ES-I3 (cell line): ENCODE measurements around the gene LHPP.
"Not testable (repeated sequence)": the region's sequence is repeated elsewhere in the genome, so short reads cannot be mapped to it uniquely, and the experiment has no call there.

Experiments
- H3K36me3 ChIP-seq: 2 replicates; pipeline ENCODE4 v1.6.1; 2013; ENCODE audit warnings: mild to moderate bottlenecking, low read length, control low read depth, moderate library complexity; ENCODE audit not compliant: insufficient read depth
- H3K4me1 ChIP-seq: 2 replicates; pipeline ENCODE4 v1.6.1; 2013; ENCODE audit warnings: mild to moderate bottlenecking, control low read depth, low read length; ENCODE audit not compliant: insufficient read depth
- H3K9ac ChIP-seq: 2 replicates; pipeline ENCODE4 v1.6.1; 2013; ENCODE audit warnings: low read depth, mild to moderate bottlenecking, low read length, moderate library complexity
- H3K9me3 ChIP-seq: 2 replicates; pipeline ENCODE4 v1.6.1; 2013; ENCODE audit warnings: mild to moderate bottlenecking, low read length, moderate library complexity; ENCODE audit not compliant: control insufficient read depth, insufficient read depth

Gene LHPP

DNA sequence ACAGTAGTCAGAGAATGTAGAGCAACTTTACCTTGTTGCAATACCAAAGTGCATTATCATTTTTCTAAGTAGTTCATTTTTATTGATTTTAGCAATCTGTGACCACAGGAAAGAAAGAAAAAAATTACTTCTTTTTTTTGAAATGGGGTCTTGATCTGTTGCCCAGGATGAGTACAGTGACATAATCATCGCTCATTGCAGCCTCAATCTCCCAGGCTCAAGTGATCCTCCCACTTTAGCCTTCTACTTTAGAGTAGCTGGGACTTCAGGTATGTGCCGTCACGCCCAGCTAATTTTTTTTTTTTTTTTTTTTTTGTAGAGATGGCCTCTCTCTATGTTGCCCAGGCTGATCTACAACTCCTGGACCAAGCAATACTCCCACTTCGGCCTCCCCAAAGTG lies 31.5 kb upstream of the LHPP start:
- H3K36me3 ChIP-seq = no peaks in the 10 kb centered on the region

DNA sequence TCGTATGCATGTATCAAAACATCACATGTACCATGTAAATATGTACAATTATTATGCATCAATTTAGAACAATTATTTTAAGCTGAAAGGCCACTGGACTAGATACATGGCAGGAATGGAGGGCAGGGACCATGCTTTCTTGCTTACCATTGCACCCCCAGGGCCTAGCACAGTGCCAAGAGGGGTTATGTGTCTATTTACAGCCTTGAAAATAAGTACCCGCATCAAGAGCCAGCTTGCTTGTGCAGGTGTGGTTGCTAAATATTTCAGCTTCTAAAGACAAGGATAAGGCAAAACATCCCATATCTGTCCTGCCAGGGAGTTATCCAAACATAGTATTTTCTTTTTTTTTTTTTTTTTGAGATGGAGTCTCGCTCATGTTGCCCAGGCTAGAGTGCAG lies 28.2 kb upstream of the LHPP start:
- no peaks in the 10 kb centered on the region for H3K9me3 ChIP-seq
- H3K36me3 ChIP-seq = no peaks in the 10 kb centered on the region
- H3K4me1 ChIP-seq = peaks cover 13% of the 10 kb centered on the region

More for the DNA sequence above, 31.5 kb upstream of the LHPP start:
- Histone ChIP-seq H3K9ac (no peak overlapping the region), H3K4me1 (peaks cover 8% of the 10 kb centered on the region; the same call in 1 of the 2 replicates), H3K9me3 (no peaks in the 10 kb centered on the region)

DNA sequence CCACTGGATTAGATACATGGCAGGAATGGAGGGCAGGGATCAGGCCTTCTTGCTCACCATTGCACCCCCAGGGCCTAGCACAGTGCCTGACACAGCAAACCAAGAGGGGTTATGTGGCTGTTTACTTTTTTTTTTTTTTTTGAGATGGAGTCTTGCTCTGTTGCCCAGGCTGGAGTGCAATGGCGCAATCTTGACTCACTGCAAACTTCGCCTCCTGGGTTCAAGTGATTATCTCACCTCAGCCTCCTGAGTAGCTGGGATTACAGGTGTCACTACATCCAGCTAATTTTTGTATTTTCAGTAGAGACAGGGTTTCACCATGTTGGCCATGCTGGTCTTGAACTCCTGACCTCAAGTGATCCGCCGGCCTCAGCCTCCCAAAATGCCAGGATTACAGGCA lies 25.9 kb upstream of the LHPP start:
- not testable (repeated sequence) for H3K9me3 ChIP-seq, H3K9ac ChIP-seq, H3K36me3 ChIP-seq, H3K4me1 ChIP-seq

More for the DNA sequence above, 28.2 kb upstream of the LHPP start:
- no peak overlapping the region for H3K9ac ChIP-seq

DNA sequence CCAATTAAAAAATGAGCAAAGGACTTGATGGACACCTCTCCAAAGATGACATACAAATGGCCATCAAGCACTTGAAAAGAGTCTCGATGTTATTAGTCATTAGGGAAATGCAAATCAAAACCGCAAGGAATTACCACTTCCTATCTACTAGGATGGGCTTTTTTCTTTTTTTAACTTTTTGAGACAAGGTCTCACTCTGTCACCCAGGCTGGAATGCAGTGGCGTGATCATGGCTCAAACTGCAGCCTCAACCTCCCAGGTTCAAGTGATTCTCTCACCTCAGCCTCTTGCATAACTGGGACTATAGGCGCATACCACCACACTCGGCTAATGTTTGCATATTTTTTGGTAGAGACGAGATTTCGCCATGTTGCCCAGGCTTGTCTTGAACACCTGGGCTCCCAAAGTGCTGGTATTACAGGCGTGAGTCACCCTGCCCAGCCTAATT lies 25.4 kb upstream of the LHPP start:
- Histone ChIP-seq H3K4me1 (peaks cover 4% of the 10 kb centered on the region; the same call in 1 of the 2 replicates), H3K36me3 (no peaks in the 10 kb centered on the region), H3K9ac (no peak overlapping the region), H3K9me3 (no peaks in the 10 kb centered on the region)

DNA sequence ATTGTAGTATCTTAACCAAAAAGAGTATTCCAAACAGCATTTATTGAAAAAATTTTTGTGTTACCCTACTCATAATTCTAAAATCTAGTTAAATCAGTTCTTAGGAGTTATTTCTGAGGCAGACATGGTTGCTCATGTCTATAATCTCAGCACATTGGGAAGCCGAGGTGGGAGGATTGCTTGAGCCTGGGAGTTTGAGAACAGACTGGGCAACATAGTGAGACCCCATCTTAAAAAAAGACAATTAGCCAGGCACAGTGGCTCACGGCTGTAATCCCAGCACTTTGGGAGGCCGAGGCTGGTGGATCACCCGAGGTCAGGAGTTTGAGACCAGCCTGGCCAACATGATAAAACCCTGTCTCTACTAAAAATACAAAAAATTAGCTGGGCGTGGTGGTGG lies 19.9 kb upstream of the LHPP start:
- H3K4me1 ChIP-seq, H3K9ac ChIP-seq, H3K9me3 ChIP-seq, H3K36me3 ChIP-seq: not testable (repeated sequence)

DNA sequence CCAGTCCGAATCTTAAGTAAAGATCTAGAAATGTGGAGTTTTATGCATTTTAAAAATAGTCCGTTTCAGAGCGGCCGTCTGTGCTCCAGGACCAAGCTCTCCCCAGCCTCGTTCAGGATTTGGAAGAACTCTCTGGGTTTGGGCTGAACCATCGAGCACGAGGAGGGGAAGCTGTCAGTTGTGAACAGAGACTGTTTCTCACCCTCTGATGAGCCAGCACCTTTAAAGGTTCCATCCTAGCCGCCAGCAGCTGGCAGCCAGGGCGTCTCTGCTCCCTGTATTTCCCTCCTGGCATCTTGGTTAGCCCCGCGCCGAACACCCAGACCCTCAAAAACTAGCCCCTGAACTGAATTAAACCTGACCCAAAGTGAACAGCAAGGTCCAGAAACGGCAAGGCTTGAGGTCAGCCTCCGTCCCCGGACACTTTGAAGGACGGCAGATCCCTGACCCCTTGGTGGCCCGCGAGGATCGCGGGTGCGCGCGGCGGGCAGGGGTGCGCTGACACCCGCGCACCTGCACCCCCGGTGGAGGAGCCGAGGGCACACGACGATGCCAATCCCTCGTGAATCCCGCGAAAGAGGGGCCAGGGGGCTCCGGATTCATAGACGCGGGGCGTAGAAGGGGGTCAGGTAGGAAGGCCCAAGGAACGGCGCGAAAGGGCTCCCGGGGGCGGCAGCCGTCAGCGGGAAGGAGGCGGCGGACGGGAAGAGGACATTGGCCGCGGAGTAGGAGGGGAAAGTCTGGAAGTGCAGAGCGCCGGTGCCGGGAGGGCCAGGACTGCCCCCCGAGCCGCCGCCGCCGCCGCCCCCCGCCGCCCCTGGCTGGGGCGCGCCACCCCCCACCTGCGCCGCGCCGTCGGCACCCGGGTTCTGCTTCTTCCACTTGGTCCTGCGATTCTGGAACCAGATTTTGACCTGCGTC lies 14.5 kb upstream of the LHPP start:
- Histone ChIP-seq H3K4me1 (peaks cover 9% of the 10 kb centered on the region), H3K36me3 (no peaks in the 10 kb centered on the region), H3K9me3 (no peaks in the 10 kb centered on the region), H3K9ac (peak overlapping the region; percentile 57; the same call in 1 of the 2 replicates)

DNA sequence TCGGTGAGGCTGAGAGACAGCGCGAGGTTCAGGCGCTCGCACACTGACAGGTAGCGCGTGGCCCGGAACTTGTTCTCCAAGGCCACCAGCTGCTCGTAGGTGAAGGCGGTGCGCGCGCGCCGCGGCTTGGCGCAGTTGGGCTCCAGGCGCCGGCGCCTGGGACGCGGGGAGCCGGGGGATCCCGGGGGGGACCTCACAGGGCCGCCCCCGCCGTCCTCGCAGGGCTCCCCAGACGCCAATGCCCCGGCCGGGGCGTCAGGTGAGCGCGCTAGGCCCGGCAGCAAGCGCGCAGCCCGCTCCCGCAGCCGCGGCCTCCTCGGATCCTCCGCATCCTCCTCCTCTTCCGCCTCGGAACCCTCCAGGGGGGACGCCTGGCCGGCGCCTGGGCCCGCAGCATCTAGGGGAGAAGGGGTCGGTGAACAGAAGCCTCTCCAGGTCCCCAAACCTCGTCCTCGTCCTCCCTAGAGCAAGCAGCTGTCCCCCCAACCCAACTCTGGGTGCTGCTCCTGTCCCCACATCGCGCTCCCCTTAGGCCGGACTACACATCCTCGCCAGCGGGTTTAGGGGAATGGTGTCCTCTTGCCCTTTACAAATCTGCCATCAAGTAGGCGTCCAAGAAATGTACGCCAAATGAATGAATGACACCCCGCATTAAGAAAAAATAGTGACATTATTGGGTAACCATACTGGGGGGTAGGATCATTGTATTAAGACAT lies 13.7 kb upstream of the LHPP start:
- no peaks in the 10 kb centered on the region for H3K36me3 ChIP-seq
- H3K4me1 ChIP-seq = peaks cover 12% of the 10 kb centered on the region
- peak overlapping the region; percentile 57; the same call in 1 of the 2 replicates for H3K9ac ChIP-seq
- H3K9me3 ChIP-seq = no peaks in the 10 kb centered on the region

DNA sequence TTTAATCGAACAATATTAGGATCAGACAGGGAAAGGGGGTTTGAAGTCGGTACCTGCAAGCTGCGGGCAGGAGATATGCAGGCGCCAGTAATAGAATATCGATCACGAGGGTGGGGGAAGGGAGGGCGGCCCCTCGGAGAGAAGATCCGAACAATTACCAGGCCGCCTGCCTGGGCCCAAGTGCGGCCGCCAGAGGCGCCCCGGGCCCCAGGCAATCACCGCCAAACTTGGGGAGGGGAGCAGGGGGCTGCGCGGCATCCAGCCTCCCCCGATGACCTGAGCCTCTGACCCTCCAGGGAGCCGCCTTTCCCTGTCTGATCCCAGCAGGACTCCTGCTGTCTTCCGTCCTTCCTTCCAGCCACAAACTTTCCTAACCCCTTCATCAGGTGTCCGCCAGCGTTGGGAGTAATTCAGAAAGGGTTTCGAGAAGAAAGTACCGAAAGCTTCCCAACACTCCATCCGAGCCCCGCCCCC lies 12.9 kb upstream of the LHPP start:
- Histone ChIP-seq H3K9me3 (no peaks in the 10 kb centered on the region), H3K4me1 (peaks cover 17% of the 10 kb centered on the region), H3K9ac (peak overlapping the region; percentile 57; the same call in 1 of the 2 replicates), H3K36me3 (no peaks in the 10 kb centered on the region)

DNA sequence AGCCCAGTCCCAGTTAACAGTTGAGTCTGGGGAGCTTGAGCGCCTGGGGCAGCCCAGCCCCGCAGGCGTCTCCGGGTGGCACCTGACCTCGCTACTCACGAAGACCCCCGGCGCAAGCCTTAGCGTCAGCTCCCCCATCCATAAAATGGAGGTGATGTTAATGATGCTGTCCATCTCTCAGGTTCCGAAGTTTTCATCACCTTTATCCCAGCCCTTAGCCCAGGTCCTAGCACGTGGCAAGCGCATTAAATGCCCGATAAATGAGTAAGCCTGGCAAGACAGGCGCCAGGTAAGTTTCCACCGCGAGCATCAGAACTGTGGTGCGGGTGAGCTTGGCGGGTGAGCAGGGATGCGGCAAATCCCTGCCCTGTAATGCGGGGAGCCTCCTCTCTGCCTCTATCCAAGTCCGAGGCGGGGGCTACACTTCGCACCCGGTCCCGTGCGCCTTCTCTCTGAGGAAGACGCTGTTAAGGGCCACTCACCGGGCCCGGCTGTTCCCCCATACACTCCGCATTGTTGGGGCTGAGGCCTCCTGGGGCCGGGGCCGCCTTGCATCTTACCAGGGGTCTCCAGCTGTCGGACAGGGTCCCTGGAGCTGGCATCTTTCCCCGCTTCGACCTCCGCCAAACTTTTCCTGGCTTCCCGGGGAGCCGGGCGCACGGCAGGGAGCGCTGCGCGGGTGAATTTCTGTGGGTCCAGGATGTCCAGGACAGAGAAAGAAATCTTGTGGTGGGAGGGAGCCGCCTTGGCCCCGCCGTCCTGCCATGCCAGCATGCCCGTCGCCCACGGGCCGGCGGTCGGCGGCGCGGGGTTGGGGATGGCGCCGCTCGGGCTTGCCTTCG lies 12.2 kb upstream of the LHPP start:
- H3K9me3 ChIP-seq = no peaks in the 10 kb centered on the region
- peak overlapping the region; percentile 57; the same call in 1 of the 2 replicates for H3K9ac ChIP-seq
- H3K36me3 ChIP-seq = no peaks in the 10 kb centered on the region

DNA sequence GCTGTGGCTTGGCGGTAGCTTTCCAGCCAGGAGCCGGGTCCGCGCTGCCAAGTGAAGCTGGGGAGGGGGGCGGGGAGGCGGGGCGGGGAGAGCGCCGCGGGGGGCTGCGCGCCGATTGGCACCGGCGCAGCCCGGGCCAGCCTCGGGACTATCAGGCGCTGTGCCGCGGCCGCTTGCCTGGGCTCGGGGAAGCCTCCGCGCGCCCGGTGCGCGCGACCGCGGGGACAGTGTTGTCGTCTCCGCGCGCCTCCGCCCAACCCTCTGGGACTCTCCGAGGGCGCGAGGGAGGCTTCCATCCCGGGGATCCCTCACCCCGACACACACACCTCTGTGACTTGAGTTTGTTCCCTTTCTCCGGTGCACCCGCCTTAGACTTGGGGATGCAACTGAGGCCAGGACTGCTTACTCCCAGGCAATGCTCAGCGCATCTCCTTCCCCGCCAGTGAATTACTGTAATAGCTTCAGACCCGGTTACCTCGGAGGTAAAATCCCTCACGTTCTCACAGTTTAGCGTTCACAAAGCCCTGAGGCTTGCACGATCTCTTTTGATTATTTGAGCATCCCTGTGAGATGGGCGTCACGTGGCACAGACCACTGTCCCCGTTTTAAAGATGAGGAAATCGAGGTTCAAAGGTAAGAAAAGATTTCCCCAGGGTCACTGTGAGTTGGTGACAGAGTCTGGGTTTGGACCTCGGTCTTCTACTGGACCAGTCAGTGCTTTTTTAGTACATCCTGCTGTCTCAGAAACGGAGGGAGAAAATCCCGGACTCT lies 11.4 kb upstream of the LHPP start, which contains the start of gene NKX1-2:
TSS of gene NKX1-2 (minus strand) at position 24 of the 771 bp plus-strand sequence. CDS start 92 bp downstream, outside the sequence.
- no peaks in the 10 kb centered on the region for H3K36me3 ChIP-seq
- H3K9me3 ChIP-seq = no peaks in the 10 kb centered on the region
- peaks cover 27% of the 10 kb centered on the region for H3K4me1 ChIP-seq
- H3K9ac ChIP-seq = peak within 1 kb of the TSS; percentile 57

More for the DNA sequence above, 12.2 kb upstream of the LHPP start:
- H3K4me1 ChIP-seq = peaks cover 21% of the 10 kb centered on the region

DNA sequence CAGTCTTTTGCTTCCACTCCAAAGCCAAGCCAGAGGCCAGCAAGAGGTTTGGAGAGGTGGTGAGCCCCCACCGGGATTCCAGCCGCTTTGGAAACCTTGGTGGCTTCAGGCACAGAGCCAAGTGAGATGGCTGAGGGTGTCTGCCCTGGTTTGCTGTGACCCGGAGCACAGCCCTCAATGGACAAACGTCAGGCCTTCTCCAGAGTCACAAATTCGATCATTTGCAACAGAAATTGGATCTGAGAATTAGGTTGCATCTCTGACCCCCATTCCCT lies 10.9 kb upstream of the LHPP start:
- H3K9me3 ChIP-seq = no peaks in the 10 kb centered on the region

DNA sequence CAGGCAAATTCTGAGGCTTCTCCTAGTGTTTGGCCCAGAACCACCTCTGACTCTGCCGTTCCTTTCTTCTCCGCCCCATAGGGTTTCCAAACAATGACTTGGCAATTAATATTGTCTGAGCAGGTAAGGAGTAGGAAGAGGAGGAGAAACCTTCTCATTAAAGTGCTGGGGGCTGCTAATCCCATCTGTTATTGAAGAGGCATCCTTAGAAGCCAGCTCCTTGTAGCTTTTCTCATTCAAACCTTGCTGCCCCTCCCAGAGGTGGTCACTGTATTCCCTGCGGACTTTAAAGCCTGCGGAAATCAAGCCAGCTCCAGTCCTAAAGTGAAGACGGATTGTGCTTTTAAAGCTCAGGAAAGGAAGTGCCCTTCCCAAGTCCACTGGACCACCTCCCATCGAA lies 10.3 kb upstream of the LHPP start:
- Histone ChIP-seq H3K9me3 (no peaks in the 10 kb centered on the region), H3K9ac (peak overlapping the region; percentile 37; the same call in 1 of the 2 replicates), H3K4me1 (peaks cover 27% of the 10 kb centered on the region), H3K36me3 (no peaks in the 10 kb centered on the region)

More for the DNA sequence above, 10.9 kb upstream of the LHPP start:
- Histone ChIP-seq H3K4me1 (peaks cover 27% of the 10 kb centered on the region), H3K36me3 (no peaks in the 10 kb centered on the region), H3K9ac (peak overlapping the region; percentile 56)

DNA sequence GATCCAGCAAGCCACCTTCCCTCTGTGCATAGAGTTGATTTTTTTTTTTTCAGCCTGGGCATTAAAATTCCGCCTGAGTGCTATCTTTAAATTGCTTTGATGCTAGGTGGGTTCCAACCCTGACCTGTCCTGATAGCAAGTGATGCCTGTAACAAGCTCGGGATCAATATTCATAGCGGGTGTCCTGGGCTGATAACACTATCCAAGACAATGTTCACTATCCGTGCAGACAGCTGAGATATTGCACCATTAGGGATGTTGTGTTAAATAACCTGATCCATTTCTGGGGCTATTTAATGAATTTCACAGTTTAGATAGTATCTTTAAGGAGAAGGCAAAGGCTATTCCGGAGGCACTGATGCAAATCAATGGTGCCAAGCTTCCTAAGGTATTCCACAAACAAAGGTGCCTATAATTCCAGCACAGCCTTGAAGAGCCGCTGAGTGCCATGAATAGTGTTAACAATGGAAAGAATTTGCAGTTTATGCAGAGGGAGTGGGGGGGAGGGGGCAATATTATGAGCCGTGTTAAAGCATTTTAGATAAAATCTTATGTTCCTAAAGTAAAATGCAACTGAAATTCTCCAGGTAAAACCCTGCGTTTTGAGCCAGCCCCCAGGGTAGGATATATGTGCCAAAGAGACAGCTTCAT lies 7.5 kb upstream of the LHPP start:
- Histone ChIP-seq H3K36me3 (no peaks in the 10 kb centered on the region), H3K9ac (no peak overlapping the region), H3K9me3 (no peaks in the 10 kb centered on the region), H3K4me1 (peaks cover 33% of the 10 kb centered on the region)
